AG09309 (cell line): ENCODE measurements around the gene SLC39A12.
A peak's percentile ranks its signal among the peaks of the same experiment; 100 is the strongest.
"Not testable (repeated sequence)": the region's sequence is repeated elsewhere in the genome, so short reads cannot be mapped to it uniquely, and the experiment has no call there.

Experiments used
- DNase-seq: peaks from one replicate; pipeline ENCODE4 v3.0.0-alpha.2; 2010; ENCODE audit warnings: low read depth
- H3K4me3 ChIP-seq: 2 replicates; pipeline ENCODE4 v1.5.1; 2011; ENCODE audit warnings: mild to moderate bottlenecking, low read depth, low read length, moderate library complexity; ENCODE audit not compliant: control insufficient read depth
- TF ChIP-seq, protein P1 (sequence below): IDR thresholded peaks from 2 replicates; pipeline ENCODE4 v1.5.1; 2011; ENCODE audit warnings: mild to moderate bottlenecking, low read depth, low read length, inconsistent platforms; ENCODE audit not compliant: insufficient read depth, control insufficient read depth; ENCODE audit errors: missing control alignments

The SLC39A12 gene

DNA sequence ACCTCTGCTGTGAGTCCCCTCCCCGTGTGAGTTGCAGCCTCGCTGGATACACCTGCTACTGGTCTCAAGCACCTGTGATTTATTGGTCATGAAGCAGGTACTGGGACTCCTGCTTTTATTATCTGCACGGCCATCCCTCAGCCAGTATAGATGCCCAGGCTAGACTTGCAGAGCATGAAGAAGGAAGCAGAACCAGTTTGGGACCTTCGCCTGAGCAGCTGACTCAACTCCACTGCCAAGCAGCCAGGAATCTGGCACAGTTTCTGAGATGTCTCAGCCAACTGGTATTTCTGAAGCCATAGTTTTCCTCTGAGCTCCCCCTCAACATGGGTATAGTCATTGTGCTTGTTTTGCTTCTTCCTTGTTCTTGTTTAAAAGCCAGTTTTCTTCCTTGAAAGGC lies 28.0 kb upstream of the SLC39A12 start:
- no peak overlapping the region for H3K4me3 ChIP-seq
- peak; percentile 78 for DNase-seq
- TF ChIP-seq, protein P1, sequence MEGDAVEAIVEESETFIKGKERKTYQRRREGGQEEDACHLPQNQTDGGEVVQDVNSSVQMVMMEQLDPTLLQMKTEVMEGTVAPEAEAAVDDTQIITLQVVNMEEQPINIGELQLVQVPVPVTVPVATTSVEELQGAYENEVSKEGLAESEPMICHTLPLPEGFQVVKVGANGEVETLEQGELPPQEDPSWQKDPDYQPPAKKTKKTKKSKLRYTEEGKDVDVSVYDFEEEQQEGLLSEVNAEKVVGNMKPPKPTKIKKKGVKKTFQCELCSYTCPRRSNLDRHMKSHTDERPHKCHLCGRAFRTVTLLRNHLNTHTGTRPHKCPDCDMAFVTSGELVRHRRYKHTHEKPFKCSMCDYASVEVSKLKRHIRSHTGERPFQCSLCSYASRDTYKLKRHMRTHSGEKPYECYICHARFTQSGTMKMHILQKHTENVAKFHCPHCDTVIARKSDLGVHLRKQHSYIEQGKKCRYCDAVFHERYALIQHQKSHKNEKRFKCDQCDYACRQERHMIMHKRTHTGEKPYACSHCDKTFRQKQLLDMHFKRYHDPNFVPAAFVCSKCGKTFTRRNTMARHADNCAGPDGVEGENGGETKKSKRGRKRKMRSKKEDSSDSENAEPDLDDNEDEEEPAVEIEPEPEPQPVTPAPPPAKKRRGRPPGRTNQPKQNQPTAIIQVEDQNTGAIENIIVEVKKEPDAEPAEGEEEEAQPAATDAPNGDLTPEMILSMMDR: no peak

DNA sequence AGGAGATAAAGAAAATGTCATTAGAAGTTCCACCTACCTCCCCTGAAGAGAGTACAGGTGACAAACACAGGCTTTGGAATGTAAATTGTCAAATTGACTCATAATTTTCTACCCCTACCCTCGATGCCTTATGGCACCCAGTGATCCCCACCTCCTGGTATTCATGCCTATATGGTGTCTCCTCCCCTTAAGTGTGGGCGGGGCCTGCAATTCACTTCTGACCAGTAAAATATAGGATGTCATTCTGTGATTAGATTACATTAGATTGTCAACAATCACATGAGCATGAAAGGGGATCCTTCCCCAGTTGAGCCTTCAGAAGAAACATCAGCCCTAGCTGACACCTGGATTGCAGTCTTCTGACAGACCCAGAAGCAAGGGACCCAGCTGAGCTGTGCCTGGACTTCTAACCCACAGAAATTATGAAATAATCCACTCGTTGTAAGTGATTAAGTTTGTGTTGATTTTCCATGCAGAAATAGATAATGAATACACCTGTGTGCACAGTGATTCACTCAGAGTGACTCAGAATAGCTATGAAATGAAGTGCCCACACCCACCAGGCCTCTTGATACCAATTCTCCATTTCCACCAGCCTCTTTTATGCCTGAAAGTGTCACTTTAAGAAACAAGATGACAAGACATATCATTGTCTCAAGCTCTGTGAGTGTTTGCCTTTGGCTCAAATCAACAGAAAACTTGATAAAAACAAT lies 8.5 kb upstream of the SLC39A12 start:
- DNase-seq: no peak
- no peak overlapping the region for H3K4me3 ChIP-seq
- TF ChIP-seq, protein P1: no peak

DNA sequence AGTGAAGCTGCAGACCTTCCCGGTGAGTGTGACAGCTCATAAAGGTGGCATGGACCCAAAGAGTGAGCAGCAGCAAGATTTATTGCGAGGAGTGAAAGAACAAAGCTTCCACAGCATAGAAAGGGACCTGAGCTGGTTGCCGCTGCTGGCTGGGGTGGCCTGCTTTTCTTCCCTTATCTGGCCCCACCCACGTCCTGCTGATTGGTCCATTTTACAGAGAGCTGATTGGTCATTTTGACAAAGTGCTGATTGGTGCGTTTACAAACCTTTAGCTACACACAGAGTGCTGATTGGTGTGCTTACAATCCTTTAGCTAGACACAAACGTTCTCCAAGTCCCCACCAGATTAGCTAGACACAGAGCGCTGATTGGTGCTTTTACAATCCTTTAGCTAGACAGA lies 1.4 kb upstream of the SLC39A12 start:
- not testable (repeated sequence) for H3K4me3 ChIP-seq, DNase-seq

DNA sequence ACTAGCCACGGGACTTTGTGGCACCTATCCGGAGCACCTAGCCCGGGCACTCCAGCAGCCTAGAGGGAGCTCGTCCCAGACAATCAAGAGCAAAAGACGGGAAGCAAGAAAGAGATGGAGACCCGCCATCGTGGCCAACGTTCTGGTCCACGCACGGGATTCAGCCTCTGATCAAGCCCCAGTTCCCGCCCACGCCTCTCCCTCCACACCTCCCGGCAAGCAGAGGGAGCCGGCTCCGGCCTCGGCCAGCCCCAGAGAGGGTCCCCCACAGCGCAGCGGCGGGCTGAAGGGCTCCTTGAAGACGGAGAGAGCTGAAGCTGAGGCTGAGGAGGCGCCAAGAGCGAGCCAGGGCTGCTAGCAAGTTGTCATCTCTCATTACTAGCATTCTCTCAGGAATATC lies 992 bp upstream of the SLC39A12 start:
- no peak overlapping the region for H3K4me3 ChIP-seq
- no peak for DNase-seq
- TF ChIP-seq, protein P1: no peak

DNA sequence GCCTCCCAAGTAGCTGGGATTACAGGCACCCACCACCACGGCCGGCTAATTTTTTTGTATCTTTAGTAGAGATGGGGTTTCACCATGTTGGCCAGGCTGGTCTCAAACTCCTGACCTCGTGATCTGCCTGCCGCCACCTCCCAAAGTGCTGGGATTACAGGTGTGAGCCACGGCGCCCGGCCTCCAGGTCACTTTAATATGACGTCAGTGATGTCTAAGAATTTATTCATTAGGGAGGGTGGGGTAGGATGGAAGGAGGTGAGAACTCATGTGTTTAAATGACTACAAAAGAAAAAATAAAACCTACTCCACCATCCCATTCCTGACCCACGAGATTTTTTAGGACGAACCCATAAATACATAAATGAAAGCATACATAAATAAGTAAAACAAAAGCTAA lies 2.7 kb downstream of the SLC39A12 start:
- not testable (repeated sequence) for DNase-seq

DNA sequence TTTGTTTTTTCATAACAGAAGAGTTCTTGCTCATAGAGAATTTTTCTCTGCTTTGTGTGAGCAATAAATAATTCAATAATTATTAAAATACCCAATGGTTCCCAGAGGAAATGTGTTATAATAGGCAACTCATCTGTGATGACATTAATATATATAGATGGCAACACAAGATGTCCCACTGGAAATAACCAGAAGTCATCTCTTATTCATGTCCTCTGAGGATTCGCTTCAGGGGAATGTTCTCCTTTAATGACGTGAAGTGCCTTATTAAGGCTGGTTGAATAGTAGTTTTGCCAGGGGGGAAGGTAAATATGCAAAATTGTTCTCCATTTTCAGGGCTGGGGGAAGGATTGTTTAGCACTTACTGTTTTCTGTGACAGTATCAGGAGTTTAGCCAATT lies 3.1 kb downstream of the SLC39A12 start:
- no peak for DNase-seq
- TF ChIP-seq, protein P1: no peak
- no peak overlapping the region for H3K4me3 ChIP-seq

More for the DNA sequence above, 2.7 kb downstream of the SLC39A12 start:
- H3K4me3 ChIP-seq: not testable (repeated sequence)

DNA sequence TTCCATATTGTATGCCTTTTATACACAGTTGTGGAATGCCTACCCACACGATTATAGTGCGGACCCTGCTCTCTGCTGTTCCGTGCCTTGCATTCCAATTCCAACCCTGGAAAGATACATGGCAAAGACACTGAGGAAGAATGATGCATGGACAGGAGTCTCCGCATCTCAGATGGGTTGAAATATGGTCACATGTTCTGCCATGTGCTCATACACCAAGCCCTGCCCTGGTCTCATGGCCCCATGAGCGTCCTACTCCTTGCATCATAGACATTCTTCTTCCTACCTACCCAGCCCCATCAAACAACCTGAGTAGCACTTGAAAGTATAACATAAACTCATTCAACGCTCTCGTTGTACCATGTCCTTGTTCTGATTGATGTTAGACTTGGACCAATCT lies 6.3 kb downstream of the SLC39A12 start:
- DNase-seq: no peak
- no peak overlapping the region for H3K4me3 ChIP-seq
- TF ChIP-seq, protein P1: no peak

DNA sequence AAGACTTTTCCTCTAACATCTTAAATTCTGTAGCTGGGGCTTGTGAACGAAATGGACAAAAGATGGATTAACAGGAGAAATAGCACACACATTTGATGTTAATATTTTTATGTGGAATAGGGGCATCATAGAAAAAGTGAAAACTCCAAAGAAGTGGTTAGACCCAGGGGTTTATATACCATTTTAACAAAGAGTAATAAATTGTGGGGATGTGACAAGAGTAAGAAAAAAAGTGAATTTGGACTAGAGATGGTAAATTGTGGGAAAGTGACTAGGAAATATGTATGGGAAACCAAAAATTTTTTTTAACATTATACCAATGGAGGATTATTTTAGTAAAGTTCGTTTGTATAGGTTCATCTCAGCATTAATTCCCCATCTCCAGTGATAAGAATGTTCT lies 8.2 kb downstream of the SLC39A12 start:
- no peak overlapping the region for H3K4me3 ChIP-seq
- TF ChIP-seq, protein P1: no peak

More for the DNA sequence above, 8.2 kb downstream of the SLC39A12 start:
- DNase-seq: no peak
